ENCODE data around the gene GRXCR1.

The GRXCR1 gene

GRCh38 chr4:42942216-42942615 lies 49.7 kb downstream of the GRXCR1 start:
- DNase-seq = no peak

- DNase-seq = no peak
Observed at GRCh38 chr4:42945874-42946273, 53.4 kb downstream of the GRXCR1 start.

GRCh38 chr4:42953321-42953720 lies 60.8 kb downstream of the GRXCR1 start:
- DNase-seq = peak; percentile 83

DNA sequence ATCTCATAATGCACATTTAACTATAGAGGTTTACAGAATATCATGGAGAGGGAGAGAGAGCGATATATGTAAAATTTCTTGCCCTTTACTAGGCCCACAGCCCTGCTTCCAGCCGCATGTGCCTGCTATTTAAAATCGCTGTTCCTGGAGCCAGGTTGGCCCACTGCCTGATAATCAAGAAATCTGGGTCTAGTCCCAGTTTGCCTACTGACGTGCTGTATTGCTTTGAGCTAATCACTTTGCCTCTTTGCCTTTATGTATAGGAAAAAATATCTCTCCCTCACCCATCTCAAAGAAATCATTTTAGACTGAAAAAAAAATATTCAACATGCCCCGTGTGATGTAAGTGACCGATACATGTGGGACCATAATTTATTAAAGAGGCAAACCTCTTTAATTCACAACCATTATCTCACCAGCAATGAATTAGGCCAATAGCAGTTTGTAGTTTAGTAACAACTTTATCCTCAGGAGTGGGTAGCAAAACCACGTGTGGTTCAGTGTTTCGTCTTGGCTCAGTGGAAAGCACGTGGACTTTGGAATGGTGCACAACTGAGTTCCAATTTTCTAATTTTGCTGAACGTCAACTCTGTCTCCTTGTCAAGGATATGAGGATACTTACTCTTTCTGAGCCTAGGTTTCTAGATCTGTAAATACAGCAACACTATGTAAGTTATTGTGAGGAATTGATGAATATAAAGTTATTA lies 62.6 kb downstream of the GRXCR1 start:
- peak; percentile 75 for DNase-seq

DNA sequence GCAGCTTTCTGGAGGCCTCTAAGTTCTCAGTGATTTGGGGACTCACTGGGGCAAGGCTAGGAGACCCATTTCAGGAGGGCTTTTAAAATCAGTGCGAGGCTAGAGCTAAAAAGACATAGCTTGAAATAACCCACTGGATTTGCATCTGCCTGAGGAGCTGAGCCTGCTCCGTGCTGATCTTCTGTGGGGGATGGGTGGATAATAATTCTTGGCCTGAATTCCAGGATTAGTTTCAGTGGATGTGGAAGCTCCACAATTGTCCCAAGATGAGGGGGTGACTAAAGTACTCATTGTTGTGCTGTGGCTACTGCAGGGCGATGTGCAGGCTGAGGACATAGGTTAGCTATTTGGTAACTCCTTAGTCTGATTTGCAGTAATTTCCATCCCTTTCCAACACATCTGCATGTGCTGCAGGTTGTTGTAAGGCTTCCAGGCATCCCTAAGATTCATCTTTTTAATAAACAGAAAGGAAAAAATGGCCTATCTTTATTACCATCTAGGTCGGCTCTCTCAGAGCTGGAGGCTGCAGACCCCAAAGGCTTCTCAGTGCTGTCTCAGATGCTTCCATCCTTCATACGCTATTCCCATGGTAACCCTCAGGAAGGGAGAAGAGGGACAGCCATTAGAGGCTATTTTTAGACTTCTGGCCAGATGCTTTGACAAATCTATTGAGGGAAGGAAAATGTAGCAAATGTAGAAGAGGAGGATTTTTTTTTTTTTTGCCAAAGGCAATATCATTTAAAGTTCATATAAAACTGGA lies 63.4 kb downstream of the GRXCR1 start:
- DNase-seq = peak; percentile 38

DNA sequence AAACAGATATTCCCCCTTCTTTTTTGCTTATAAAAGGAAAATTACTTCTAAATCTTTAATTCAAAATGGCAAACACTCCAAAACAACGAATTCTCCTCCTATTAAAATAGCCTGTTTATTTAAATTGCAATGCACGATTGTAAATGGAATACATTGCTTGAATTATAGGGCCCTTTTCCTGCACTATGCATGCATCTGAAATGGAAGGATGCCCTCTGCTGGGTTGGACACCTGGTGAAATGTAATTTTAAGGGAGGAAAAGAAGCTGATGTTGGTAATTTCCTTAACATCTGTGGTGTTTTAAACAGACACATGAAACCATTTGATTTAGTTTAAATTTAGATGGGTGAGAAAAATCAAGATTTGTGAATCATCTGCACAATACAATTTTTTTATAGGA lies 72.8 kb downstream of the GRXCR1 start:
- peak; percentile 53 for DNase-seq

GRCh38 chr4:42985976-42986375 lies 93.5 kb downstream of the GRXCR1 start:
- DNase-seq = peak; percentile 7

GRCh38 chr4:42995343-42995944 lies 102.9 kb downstream of the GRXCR1 start:
- peak; percentile 49 for DNase-seq

DNA sequence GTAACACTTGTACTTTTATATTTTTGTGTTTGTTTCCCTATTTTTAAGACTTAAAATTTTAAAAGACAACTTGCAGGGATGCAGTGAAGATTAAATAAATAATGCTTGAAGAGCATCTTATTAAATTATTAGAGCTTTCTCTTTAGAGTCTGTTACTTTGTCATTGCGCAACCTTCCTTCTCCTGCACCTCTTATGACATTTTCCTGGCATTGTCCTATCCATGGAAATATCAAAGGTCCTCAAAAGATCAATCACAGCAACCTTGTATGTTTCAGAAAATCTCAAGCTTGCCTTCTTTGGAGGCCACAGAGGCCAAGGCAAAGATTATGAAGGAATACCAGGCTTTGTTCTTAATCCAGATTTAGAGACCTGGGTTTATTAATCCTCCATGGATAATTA lies 116.3 kb downstream of the GRXCR1 start:
- no peak for DNase-seq

- no peak for DNase-seq
Observed at GRCh38 chr4:43014256-43014655, 121.7 kb downstream of the GRXCR1 start.

GRCh38 chr4:43041632-43042031 lies 149.1 kb downstream of the GRXCR1 start:
- DNase-seq = no peak

GRCh38 chr4:43047058-43047457 lies 154.5 kb downstream of the GRXCR1 start:
- no peak for DNase-seq

DNA sequence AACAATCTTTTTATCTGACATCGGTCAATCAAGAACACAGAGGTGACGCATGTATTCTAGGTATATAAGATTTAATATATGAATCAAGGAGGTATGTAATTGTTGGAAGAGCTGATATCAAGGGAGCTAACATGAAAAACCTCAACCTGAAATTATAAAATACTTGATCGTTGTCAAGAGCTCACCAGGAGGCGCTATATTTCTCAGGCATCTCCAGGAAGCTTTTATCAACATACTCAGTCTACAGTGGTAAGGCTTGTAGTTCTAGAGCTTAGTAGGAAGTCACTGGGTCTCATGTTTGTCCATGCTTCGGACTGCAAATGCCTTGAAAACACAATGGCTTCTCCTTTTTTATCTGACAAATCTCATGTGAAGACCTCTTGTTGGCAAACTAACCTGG lies 156.1 kb downstream of the GRXCR1 start:
- DNase-seq = no peak

DNA sequence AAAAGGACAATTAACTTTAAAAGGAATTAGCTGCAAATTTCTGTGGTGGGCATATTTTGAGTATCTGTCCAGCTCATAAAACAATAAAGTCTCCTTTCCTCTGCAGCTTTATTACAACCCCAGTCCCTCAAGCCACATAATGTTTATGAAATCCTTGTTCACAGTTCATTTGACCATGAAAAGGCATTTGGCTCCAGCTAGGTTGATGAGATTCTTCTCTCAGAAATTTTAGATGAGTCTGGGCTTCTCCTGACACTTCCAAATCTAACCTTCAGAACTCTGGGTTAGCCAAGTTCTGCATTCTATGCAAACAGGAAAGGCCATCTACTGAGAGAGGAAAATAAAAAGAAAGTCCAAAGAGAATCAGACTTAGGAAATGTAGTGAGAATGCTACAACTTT lies 156.8 kb downstream of the GRXCR1 start:
- DNase-seq = no peak

GRCh38 chr4:43066415-43066814 lies 173.9 kb downstream of the GRXCR1 start:
- DNase-seq = no peak

DNA sequence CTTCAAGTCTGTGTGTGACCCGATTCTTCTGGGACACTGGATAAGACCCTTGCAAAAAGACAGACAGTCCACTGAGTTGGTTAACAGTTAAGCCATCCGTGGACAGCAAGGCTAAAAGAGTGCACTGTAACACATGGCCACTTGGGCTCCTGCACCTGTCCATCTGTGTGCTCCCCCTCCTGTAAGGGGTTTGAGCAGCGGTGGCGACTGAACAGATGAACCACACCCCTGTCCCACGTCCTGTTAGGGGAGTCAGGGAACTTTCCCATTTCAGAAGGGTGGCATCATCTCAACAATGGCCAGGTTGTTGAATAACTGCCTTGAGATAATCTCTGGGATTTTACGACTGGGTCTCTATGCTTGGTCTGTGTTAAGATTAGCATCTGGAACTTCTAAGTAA lies 178.6 kb downstream of the GRXCR1 start:
- DNase-seq = no peak

Data from NCI-H1694 treated with DMSO at 0.1 percent for 48 hours (cell line).